ENCODE results near the gene PRKAR1B.
"Not testable (repeated sequence)": the region's sequence is repeated elsewhere in the genome, so short reads cannot be mapped to it uniquely, and the experiment has no call there.

Gene PRKAR1B

DNA sequence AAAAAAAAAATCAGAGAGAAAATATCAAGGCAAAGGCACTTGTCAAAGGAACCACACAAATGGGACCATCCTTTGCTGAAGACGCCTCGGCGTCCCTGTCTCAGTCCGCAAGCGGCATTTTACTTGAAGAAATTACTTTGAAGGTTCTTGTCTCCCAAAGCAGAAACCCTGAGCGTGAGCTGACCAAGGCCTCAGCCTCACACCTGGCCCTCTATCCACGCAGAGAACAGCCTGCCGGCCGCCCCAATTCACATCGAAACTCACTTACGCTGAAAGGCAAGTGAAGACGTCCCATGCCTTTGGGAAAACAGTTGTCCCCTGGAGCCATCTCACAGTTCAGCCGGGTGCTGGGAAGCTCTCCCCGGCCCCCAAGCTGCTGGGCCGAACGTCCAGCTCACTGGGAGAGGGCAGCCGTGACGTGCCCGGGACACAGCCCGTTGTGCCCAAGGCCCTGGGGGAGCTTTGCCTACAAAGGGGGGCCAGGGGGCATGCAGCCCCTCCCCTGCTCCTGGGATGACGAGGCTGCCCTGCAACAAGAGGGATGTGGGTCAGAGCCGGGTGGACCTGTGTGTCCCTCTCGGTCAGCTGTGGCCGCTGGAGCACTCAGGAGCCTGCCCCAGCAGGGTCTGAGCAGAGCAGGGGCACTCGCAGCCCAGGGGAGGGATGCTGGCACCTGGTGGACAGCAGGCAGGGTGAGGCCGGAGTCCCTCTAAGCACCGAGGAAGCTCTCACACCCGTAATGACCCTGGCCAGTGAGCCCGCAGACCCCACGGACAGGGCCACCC is 157.8 kb downstream of the PRKAR1B start:
- no peak for DNase-seq

DNA sequence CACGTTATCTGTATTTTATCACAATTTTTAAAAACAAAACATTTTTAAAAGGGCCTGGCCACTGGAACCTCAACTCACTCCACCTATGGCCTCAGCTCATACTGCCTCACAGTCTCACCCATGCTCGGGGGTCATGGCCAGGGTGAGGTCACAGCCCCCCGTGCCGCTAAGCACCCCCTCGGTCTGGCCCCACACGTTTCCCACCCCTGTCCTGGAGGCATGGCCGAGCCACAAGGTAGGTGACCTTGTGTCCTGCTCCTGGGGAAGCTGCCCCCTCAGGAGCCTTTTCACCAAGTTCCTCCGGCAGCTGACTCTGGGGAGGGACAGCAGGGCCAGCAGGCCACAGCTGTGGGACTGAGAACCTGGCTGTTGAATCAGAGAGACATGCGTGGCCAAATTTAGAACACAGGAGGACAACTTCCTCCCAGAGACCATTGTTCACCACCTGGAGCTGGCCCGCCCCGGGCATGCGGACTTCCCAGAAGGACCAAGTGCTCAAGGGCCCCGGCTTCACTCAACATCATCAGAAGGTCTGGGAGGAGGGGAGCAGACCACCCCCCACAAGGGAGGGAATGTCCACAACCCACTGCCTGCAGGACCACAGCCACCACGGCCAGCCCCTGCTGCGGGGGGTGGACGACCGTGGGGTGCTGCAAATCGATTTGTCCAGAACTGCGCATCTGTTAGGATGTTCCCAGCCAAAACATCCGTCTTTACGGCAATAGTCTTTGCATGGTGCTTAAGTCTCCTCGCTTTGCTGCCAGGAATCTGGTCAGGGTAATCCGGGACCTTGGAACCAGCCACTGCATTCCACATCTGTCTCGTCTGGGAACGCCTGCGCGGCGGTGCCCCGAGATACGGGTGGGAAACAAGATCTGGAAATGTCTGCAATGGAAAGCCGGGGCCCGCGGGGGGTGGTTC is 158.8 kb downstream of the PRKAR1B start:
- DNase-seq, result no peak

DNA sequence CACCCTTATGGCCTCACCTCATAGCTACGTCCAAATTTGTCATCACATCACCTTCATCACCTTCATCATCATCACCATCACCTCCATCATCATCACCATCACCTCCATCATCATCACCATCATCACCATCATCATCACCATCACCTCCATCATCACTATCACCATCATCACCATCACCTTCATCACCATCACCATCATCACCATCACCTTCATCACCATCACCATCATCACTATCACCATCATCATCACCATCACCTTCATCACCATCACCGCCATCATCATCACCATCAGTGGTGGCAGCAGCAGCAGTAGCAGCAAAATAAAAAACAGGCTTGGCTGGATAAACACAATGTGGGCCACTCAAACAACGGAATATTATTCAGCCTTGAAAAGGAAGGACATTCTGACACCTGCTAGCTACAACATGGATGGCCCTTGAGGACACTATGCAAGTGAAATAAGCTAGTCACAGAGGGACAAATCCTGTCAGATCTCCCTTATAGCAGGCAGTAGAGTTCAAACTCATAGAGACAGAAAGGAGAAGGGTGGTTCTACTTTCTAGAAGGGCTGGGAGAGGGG is 159.7 kb downstream of the PRKAR1B start:
- DNase-seq, result no peak

DNA sequence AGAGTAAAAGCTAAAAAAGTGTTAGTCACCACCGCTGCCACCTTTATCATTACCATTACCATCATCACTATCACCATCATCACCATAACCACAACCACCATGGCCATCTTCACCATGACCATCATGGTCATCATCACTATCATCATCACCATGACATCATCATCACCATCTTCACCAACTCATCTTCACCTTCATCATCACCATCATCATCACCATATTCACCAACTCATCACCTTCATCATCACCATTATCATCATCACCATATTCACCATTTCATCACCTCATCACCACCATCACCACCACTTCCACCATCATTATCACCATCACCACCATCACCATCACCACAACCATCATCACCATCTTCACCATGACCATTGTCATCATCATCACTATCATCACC is 161.0 kb downstream of the PRKAR1B start:
- no peak for DNase-seq

DNA sequence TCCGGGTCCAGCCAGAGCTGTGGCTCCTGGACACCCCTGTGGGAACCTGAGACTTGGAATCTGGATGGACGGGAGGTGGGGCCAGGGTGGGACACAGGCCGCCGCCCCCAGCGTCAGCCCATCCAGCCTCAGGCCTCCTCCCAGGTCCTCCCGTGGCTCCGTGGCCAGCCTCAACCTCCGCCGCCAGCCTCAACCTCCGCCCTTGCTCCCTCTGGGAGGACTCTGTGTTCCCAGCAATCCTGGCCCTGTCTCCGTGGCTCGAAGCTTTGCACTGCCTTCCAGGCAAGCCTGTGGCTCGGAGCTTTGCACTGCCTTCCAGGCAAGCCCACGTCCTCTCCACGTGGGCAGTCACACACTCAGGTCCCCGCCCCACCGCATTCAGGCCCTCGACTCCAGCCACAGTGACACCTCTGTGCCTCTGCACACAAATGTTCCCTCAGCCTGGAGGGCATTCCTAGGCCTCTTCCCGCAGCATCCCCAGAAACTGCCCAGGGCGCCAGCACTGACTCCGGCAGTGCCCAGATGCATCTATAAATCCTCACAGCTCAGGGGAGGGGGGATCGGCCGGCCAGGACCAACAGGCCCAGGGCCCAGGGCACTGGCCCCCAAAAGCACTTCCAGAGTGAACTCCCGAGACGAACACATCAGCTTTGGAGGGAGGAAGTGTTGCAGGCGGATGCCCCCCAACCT is 162.8 kb downstream of the PRKAR1B start:
- no peak for DNase-seq

DNA sequence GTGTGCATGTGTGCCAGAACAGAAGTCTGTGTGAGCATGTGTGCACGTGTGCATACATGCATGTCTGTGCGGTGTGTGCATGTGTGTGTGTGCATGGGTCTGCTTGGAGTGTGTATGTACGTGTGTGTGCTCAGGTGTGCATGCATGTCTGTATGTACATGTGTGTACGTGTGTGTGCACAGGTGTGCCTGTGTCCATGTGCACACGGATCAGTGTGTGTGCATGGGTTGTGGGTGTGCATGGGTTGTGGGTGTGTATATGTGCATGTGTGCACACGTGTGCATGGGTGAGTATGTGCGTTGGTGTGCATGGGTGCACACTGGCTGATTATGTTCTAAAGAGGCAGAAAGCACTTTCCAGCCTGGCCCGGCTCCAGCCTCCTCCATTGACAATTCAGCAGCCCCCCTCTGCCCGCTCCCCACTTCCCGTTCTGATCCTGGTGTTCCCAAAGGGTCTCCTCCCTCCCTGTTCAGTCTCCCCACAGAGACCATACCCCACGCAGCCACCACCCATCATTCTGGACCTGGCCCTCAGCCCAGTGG is 163.4 kb downstream of the PRKAR1B start:
- no peak for DNase-seq

DNA sequence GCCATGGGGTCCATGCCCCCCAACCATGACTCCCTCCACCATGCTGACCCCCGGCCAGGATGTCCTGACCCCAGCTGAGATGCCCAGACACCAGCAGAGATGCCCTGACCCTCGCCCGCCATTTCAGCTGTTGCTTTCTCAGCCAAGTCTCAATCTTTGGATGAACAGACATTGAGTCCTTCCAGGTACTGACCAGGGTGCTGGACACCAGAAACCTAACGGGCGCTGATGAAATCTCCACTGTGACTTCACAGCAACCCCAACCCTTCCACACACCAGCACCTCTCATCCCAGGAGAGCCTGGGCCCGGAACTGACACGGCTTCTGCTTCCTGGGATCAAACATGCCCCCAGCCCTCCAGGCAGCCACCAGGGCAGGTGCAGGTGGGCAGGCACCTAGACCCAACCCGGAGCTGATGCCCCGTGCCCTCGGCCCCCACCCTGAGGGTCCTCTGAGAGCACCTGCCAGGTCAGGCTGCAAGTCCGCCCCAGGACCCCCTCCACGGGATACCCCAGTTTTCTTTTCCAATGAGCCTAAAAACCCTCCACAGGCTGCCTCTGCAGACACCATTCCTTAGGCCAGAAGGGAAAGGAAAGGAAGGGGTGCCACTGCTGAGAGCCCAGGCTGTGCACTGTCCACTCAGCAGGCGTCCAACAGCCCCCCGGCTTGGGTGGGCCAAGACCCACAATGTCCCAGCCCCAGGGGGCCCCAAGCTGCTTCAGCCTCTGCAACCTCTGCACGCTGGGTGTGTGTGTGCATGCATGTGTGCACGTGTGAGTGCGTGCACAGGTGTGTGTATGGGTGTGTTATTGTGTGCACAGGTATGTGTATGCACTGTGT is 164.1 kb downstream of the PRKAR1B start:
- DNase-seq, result no peak

DNA sequence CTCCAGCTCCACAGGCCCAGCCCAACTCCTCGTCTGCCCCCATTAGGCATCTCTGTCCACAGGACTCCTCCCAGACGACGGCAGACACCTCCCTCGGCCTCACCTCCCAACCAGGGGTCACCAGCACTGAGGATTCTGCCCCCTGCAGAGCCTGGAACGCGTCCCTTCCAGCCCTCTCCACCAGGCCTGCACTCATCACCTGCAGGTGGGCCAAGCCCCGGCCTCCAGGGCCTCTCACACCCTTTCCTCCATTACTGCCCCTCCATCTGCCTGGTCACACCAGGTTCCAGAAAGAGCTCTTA is 164.8 kb downstream of the PRKAR1B start:
- no peak for DNase-seq

DNA sequence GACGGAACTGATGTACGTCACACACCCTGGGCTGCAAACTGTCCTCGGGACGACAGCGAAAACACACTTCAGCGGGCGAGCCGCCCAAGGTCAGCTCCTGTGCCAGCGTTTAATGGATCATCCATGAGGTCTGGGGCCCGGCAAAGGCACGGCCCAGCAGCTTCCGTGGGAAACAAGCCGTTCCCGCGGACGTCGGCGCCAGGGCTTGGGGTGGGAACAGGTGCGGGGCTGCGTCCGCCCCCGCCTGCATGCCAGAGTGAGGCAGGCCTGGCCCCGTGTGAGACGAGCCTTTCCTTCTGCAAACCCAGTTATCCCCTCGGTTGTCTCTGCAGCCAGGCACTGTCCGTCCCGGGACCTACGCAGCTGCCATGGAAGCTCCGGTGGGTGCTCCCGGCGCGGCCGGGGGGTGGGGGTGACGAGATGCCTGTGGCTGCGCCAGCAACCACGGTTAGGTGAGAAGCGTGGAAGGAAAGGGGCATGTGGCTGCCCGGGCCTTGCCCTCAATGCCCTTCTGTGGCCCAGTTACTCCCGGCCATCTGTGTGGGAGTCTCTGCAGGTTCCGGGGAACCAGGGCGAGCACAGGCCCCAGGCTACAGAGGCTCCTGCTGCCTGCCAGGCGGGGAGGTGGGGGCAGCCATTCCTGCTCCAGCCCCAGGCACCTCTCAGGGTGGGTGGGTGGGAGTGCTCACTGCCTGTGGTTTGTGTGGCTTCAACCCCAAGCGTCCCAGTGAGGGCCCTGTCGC is 165.3 kb downstream of the PRKAR1B start:
- no peak for DNase-seq

DNA sequence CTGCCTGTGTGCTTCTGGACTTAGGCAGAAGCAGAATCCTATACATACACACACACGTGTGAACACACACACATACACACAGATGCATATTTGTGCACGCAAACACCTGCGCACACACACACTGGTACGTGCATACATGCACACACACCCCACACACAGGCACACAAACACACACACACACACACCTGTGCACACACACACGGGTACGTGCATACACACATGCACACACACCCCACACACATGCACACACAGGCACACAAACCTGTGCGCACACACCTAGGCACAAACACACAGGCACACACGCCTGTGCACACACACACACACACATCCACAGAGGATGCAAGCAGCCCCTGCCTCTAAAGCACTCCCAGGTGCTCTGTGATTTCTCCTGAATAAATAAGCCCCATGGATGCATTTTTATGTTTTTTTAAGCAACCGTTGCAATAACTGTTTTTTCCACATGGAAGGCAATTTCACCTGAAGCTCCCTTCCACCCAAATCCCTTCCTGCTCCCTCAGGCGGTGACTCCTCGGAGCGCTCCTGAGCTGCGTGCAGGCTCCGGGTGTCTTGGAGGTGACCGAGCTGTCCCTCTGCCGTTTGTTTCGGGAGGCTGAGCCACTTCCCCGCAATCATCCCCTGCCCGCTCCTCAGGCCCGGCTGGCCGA is 166.0 kb downstream of the PRKAR1B start:
- DNase-seq, result no peak

DNA sequence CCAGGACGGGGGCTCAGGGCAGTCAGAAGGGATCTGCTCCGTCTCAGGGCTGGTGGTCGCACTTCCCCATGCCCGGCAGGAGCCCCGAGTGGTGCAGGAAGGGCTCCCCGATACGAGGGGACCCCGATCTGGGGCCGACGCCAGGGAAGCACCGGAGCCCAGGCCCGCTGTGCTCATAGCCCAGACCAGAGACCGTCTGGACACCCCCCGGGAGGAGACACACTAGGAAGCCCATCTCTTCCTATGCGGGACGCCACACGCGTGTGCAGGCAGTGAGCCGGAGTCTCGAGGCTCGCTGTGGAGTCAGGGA is 167.7 kb downstream of the PRKAR1B start:
- no peak for DNase-seq

DNA sequence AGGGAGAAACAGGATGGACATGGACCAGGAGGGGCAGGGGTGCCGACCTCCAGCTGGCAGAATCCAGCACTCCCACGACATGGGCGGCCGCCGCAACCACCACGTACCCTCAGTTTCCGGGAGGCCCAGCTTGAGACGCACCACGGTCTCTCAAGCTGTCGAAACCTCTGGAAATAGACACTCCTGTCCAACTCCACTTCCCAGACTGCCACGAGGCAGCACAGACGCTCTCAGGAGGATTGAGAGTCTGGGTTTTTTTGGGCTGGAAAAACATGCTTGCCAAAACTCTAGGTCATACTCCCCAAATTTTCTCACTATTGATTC is 169.6 kb downstream of the PRKAR1B start:
- no peak for DNase-seq

DNA sequence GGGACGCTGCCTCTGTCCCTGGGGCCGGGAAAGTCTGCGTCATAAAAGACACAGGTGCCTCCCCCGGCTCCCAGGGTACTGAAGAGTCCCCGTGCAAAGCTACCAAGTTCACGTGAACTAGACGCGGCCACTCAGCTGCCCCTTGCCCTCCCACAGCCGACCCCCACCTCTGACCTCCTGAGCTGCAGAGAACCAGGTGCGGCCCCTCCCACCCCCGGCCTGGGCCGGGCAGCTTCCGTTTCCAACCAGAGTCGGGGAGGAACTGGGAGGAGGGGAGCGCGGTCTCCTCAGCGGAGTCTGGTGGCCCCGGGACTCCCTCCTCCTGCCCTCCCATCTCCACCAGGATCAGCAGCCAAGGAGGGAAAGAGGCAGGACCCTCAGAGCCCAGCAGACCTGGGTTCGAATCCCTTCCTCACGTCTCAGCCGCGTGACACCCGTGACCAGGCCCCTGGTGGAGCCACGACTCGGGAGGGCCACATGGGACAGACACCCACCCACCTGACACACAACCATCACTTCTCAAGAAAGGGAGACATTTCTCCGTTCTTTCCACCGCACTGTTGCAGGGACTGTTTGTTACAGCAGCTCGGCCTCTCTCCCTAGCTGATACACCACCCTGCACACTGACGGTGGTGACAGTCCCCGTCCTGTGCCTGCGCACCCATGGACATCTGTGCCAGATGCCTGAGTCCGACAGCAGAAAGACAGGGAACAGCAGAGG is 170.1 kb downstream of the PRKAR1B start:
- DNase-seq, result no peak

DNA sequence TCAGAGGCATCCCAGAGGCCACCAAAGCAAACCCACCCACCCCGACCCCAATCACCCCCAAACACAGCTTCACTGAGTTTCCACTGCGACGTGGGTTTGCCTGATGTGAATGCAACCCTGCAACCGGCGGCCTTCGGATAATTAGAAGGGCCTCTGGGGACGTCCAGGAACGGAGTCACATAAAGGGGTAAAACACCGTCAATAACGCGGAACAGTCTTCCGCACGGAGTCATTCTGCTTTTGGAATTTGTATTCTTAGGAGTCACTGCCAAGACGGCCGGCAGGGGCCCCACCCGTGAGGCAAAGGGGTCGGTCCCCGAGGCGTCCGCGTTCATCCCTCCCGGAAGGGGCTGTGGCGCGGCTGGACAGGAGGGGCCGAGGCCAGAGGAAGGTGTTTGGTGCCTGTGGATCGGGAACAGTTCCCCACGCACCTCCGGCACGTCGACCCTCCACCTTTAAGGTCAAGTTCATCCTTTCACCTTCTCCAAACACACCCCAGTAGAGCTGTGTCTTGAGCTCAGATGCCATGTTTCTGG is 170.7 kb downstream of the PRKAR1B start:
- no peak for DNase-seq

DNA sequence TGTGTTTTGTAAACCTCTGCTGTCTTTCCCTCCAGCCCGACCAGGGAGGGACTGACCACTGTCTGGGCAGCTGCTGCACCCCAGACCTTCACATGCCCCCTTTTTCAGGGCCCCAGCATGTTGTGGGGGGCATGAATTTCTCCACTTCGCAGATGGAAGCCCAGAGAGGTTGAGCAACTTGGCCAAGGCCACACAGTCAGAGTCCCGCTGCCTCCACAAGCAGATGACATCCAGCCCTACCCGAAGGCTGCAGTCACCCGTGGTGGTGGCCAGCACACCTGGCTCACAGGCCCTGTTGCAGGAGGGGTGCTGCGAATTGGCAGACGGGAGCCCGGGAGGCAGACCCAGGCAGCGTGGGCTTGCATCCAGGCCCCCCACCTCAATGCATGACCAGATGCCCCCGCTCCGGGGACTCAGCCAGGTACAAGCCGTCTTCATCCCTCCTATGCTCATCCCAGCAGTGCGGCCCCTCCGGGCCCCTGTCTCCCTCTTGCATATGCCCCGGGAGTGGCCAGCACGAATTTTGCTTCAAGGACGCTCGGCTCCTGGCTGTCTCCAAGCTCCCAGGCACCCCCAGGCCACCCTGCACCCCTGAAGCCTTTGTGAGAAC is 171.4 kb downstream of the PRKAR1B start:
- DNase-seq, result no peak

DNA sequence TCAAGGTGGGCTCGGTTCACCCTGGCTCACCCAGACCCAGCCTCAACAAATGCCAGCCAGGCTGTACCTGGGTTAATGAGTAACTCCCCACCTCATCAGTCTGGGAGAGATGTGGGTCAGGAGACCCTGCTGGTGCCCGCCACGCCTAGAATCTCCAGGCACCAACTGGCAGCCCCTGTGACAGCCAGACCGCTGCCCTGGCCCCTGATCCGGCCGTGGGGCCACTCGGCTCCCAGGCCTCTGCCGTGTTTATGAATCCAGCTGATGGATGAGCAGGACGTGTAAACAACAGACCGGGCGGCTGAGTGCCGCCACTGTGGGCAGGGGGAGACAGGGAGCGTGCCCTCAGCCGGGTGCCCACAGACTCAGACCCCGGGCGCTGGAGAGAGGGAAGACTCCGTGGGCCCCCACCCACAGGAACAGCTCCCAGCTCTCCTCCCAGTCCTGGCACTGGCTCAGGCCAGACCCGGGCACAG is 173.4 kb downstream of the PRKAR1B start:
- DNase-seq, result no peak

DNA sequence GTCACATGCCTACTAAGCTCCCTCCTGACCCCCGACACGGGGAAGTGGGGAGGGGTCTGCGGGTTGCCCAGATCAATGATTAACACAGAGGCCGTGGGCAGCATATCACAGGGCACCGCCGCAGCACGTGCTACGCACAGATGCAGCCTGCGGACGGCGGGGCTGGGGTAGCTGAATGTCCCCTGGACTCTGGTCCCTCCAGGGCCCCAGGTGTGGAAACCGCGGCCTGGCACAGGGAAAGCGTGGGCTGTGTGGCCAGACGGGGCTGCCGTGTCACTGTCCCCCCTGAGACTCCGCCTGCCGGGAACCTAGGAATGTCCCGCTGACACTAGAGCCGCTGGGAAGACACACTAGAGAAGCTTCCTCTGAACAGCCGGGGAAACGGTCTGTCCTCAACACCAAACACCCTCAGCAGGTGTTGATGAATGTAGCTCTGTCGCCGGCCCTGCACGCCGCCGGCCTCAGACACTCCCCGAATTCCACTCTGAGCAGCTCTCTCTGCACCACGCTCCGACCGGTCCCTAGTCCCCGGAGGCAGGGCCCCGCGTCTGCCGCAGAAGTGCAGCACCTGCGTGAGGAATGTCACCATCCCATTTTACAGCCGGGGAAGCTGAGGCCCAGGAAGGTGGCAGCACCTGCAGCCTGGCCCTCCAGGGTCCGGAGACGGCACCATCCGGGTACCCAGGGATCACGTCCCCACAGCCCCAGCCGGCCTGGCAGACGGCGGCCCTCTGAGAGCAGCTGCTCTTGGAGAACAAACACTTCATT is 174.0 kb downstream of the PRKAR1B start:
- no peak for DNase-seq

DNA sequence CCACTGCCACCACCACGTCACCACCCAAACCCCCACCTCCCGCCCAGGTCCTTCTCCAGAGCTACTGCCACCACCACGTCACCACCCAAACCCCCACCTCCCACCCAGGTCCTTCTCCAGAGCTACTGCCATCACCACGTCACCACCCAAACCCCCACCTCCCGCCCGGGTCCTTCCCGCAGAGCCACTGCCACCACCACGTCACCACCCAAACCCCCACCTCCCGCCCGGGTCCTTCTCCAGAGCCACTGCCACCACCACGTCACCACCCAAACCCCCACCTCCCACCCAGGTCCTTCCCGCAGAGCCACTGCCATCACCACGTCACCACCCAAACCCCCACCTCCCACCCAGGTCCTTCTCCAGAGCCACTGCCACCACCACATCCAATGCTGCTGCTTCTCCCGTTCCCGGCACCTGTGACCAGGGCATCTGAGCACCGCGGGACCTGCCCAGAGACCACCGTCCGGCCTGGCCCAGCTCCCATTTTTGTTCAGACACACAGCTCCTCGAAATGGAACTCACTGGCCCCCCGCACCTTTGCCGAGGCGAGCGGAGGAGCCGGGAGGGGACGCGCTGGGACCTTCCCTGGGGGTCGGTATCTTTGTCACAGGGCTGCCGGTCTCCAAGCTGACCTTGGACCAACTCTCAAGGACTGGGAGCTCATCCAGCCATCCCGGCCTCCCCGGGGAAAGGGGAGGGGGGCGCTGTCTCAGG is 174.8 kb downstream of the PRKAR1B start:
- DNase-seq, result not testable (repeated sequence)

Measured in Kasumi-1 (cell line).